ENCODE measurements around the gene SLC29A3. TPM values are rescaled to one million over a fixed set of nuclear protein-coding genes. Genes with fewer than 3 reads are reported as not detected.

SLC29A3 gene
- total RNA-seq, 1 donor from 2014 or later = 0.53 TPM

GRCh38 chr10:71401056-71401455 is 82.0 kb downstream of the SLC29A3 start:
- no peak for TF ChIP-seq CTCF (IDR thresholded peaks at IDR 0.05; ENCODE audit: insufficient read depth, low read length, severe bottlenecking)

GRCh38 chr10:71402005-71402404 is 82.9 kb downstream of the SLC29A3 start:
- no peak for TF ChIP-seq CTCF (IDR thresholded peaks at IDR 0.05; ENCODE audit: insufficient read depth, low read length, severe bottlenecking)
- FAIRE-seq = no peak
- Histone ChIP-seq H3K27me3 (ENCODE audit: control insufficient read depth, insufficient read depth, low read length) (peaks cover 24% of the 10 kb centered on the region), H3K4me3 (ENCODE audit: low read depth, low read length) (no peak overlapping the region), H3K36me3 (ENCODE audit: control insufficient read depth, insufficient read depth, low read length) (no peaks in the 10 kb centered on the region)
- no peak for DNase-seq (ENCODE audit: low read depth)

More at GRCh38 chr10:71401056-71401455, 82.0 kb downstream of the SLC29A3 start:
- Histone ChIP-seq H3K36me3 (ENCODE audit: control insufficient read depth, insufficient read depth, low read length) (no peaks in the 10 kb centered on the region), H3K27me3 (ENCODE audit: control insufficient read depth, insufficient read depth, low read length) (peaks cover 28% of the 10 kb centered on the region), H3K4me3 (ENCODE audit: low read depth, low read length) (no peak overlapping the region)
- no peak for DNase-seq (ENCODE audit: low read depth)
- FAIRE-seq = no peak

GRCh38 chr10:71404503-71405295 is 85.6 kb downstream of the SLC29A3 start:
- H3K36me3 ChIP-seq (ENCODE audit: control insufficient read depth, insufficient read depth, low read length) = no peaks in the 10 kb centered on the region
- TF ChIP-seq CTCF (IDR thresholded peaks at IDR 0.05; ENCODE audit: insufficient read depth, low read length, severe bottlenecking) = no peak
- peaks cover 4% of the 10 kb centered on the region for H3K27me3 ChIP-seq (ENCODE audit: control insufficient read depth, insufficient read depth, low read length)
- no peak overlapping the region for H3K4me3 ChIP-seq (ENCODE audit: low read depth, low read length)
- FAIRE-seq (no peak), DNase-seq (ENCODE audit: low read depth) (no peak)

GRCh38 chr10:71406878-71407277 is 87.8 kb downstream of the SLC29A3 start:
- FAIRE-seq = no peak
- no peak for TF ChIP-seq CTCF (IDR thresholded peaks at IDR 0.05; ENCODE audit: insufficient read depth, low read length, severe bottlenecking)
- DNase-seq (ENCODE audit: low read depth) = peak; percentile 21
- Histone ChIP-seq H3K27me3 (ENCODE audit: control insufficient read depth, insufficient read depth, low read length) (no peaks in the 10 kb centered on the region), H3K36me3 (ENCODE audit: control insufficient read depth, insufficient read depth, low read length) (no peaks in the 10 kb centered on the region), H3K4me3 (ENCODE audit: low read depth, low read length) (no peak overlapping the region)

- H3K36me3 ChIP-seq (ENCODE audit: control insufficient read depth, insufficient read depth, low read length) = no peaks in the 10 kb centered on the region
- no peak overlapping the region for H3K4me3 ChIP-seq (ENCODE audit: low read depth, low read length)
- no peak for DNase-seq (ENCODE audit: low read depth)
- TF ChIP-seq CTCF (IDR thresholded peaks at IDR 0.05; ENCODE audit: insufficient read depth, low read length, severe bottlenecking) = no peak
- no peaks in the 10 kb centered on the region for H3K27me3 ChIP-seq (ENCODE audit: control insufficient read depth, insufficient read depth, low read length)
- no peak for FAIRE-seq
These were observed 89.6 kb downstream of the SLC29A3 start for GRCh38 chr10:71408436-71409225.
